COLO668 (cell line): ENCODE data around the gene EFHC1.
"Not testable (repeated sequence)": the region's sequence is repeated elsewhere in the genome, so short reads cannot be mapped to it uniquely, and the experiment has no call there.

Source experiments
- DNase-seq: peaks from one replicate; lab custom pipeline; 2025; ENCODE audit not compliant: unreplicated experiment; lab: John Stamatoyannopoulos, UW

Gene EFHC1

GRCh38 chr6:52433294-52433693 lies 13.2 kb downstream of the EFHC1 start:
- DNase-seq = not testable (repeated sequence)

- DNase-seq = no peak
These were observed 15.2 kb downstream of the EFHC1 start for GRCh38 chr6:52435345-52435744.

- no peak for DNase-seq
These were observed 18.8 kb downstream of the EFHC1 start for GRCh38 chr6:52438926-52439325.

GRCh38 chr6:52454556-52454955 lies 34.4 kb downstream of the EFHC1 start:
- no peak for DNase-seq

GRCh38 chr6:52457096-52457495 lies 37.0 kb downstream of the EFHC1 start:
- DNase-seq = no peak

GRCh38 chr6:52461194-52461593 lies 41.1 kb downstream of the EFHC1 start:
- not testable (repeated sequence) for DNase-seq

GRCh38 chr6:52474173-52474572 lies 54.0 kb downstream of the EFHC1 start:
- no peak for DNase-seq

- no peak for DNase-seq
These were observed 55.2 kb downstream of the EFHC1 start for GRCh38 chr6:52475307-52475706.

- no peak for DNase-seq
These were observed 62.9 kb downstream of the EFHC1 start for GRCh38 chr6:52482903-52483670.

- DNase-seq = no peak
These were observed 63.5 kb downstream of the EFHC1 start for GRCh38 chr6:52483671-52484003.

GRCh38 chr6:52489881-52490280 lies 69.7 kb downstream of the EFHC1 start:
- no peak for DNase-seq

- DNase-seq = no peak
These were observed 71.3 kb downstream of the EFHC1 start for GRCh38 chr6:52491203-52492069.

- no peak for DNase-seq
These were observed 73.5 kb downstream of the EFHC1 start for GRCh38 chr6:52493669-52494068.

GRCh38 chr6:52494298-52495072 lies 74.3 kb downstream of the EFHC1 start:
- no peak for DNase-seq

GRCh38 chr6:52495922-52496321 lies 75.8 kb downstream of the EFHC1 start:
- no peak for DNase-seq

GRCh38 chr6:52496631-52497030 lies 76.5 kb downstream of the EFHC1 start:
- no peak for DNase-seq

GRCh38 chr6:52497652-52498408 lies 77.7 kb downstream of the EFHC1 start:
- DNase-seq = no peak

- DNase-seq = no peak
These were observed 78.4 kb downstream of the EFHC1 start for GRCh38 chr6:52498538-52499017.

- no peak for DNase-seq
These were observed 78.9 kb downstream of the EFHC1 start for GRCh38 chr6:52499026-52499425.

GRCh38 chr6:52499681-52500236 lies 79.6 kb downstream of the EFHC1 start:
- DNase-seq = no peak
